ENCODE data around the gene MYDGF. TPM values are rescaled to one million over a fixed set of nuclear protein-coding genes. Genes with fewer than 3 reads are reported as not detected.

Gene MYDGF
- total and polyA plus RNA-seq, 2 of the 13 experiments (the other 11 are each of a cell fraction or from before 2014, with no cell fraction given), result 116 to 198 TPM

GRCh38 chr19:4639531-4640246 lies 30.5 kb downstream of the MYDGF start (continued):
- TF ChIP-seq PAX8 (CRISPR knock-in tag; IDR thresholded peaks at IDR 0.05; ENCODE audit: borderline replicate concordance), result 0 out of 2 replicates have a peak, but pooled peaks have one; percentile 22
- TF ChIP-seq, protein P1, sequence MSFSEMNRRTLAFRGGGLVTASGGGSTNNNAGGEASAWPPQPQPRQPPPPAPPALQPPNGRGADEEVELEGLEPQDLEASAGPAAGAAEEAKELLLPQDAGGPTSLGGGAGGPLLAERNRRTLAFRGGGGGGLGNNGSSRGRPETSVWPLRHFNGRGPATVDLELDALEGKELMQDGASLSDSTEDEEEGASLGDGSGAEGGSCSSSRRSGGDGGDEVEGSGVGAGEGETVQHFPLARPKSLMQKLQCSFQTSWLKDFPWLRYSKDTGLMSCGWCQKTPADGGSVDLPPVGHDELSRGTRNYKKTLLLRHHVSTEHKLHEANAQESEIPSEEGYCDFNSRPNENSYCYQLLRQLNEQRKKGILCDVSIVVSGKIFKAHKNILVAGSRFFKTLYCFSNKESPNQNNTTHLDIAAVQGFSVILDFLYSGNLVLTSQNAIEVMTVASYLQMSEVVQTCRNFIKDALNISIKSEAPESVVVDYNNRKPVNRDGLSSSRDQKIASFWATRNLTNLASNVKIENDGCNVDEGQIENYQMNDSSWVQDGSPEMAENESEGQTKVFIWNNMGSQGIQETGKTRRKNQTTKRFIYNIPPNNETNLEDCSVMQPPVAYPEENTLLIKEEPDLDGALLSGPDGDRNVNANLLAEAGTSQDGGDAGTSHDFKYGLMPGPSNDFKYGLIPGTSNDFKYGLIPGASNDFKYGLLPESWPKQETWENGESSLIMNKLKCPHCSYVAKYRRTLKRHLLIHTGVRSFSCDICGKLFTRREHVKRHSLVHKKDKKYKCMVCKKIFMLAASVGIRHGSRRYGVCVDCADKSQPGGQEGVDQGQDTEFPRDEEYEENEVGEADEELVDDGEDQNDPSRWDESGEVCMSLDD (CRISPR knock-in tag; IDR thresholded peaks at IDR 0.05; ENCODE audit: borderline replicate concordance), result peak; percentile 65; the same call in 1 of the 2 replicates
- 0 out of 2 replicates have a peak, but pooled peaks have one; percentile 80 for TF ChIP-seq KLF13 (CRISPR knock-in tag; IDR thresholded peaks at IDR 0.05)
- TF ChIP-seq, protein P2, sequence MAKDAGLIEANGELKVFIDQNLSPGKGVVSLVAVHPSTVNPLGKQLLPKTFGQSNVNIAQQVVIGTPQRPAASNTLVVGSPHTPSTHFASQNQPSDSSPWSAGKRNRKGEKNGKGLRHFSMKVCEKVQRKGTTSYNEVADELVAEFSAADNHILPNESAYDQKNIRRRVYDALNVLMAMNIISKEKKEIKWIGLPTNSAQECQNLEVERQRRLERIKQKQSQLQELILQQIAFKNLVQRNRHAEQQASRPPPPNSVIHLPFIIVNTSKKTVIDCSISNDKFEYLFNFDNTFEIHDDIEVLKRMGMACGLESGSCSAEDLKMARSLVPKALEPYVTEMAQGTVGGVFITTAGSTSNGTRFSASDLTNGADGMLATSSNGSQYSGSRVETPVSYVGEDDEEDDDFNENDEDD (CRISPR knock-in tag; IDR thresholded peaks at IDR 0.05; ENCODE audit: borderline replicate concordance), result 0 out of 2 replicates have a peak, but pooled peaks have one; percentile 29
- TF ChIP-seq NKX3-1 (CRISPR knock-in tag; IDR thresholded peaks at IDR 0.05), result no peak
- TF ChIP-seq THAP7 (CRISPR knock-in tag; IDR thresholded peaks at IDR 0.05), result 0 out of 2 replicates have a peak, but pooled peaks have one; percentile 6
- no peak for TF ChIP-seq NPAS2 (CRISPR knock-in tag; IDR thresholded peaks at IDR 0.05; ENCODE audit: borderline replicate concordance)
- TF ChIP-seq GZF1 (CRISPR knock-in tag; IDR thresholded peaks at IDR 0.05), result 0 out of 2 replicates have a peak, but pooled peaks have one; percentile 13
- peak; percentile 68; the same call in 1 of the 2 replicates for TF ChIP-seq IRX3 (CRISPR knock-in tag; IDR thresholded peaks at IDR 0.05; ENCODE audit: borderline replicate concordance, low read depth)
- TF ChIP-seq SIN3A (IDR thresholded peaks at IDR 0.05; ENCODE audit: borderline replicate concordance, low read depth, low read length), result no peak
- TF ChIP-seq MTA1 (CRISPR knock-in tag; IDR thresholded peaks at IDR 0.05; ENCODE audit: borderline replicate concordance), result peak; percentile 79; the same call in 1 of the 2 replicates
- TF ChIP-seq, protein P3, sequence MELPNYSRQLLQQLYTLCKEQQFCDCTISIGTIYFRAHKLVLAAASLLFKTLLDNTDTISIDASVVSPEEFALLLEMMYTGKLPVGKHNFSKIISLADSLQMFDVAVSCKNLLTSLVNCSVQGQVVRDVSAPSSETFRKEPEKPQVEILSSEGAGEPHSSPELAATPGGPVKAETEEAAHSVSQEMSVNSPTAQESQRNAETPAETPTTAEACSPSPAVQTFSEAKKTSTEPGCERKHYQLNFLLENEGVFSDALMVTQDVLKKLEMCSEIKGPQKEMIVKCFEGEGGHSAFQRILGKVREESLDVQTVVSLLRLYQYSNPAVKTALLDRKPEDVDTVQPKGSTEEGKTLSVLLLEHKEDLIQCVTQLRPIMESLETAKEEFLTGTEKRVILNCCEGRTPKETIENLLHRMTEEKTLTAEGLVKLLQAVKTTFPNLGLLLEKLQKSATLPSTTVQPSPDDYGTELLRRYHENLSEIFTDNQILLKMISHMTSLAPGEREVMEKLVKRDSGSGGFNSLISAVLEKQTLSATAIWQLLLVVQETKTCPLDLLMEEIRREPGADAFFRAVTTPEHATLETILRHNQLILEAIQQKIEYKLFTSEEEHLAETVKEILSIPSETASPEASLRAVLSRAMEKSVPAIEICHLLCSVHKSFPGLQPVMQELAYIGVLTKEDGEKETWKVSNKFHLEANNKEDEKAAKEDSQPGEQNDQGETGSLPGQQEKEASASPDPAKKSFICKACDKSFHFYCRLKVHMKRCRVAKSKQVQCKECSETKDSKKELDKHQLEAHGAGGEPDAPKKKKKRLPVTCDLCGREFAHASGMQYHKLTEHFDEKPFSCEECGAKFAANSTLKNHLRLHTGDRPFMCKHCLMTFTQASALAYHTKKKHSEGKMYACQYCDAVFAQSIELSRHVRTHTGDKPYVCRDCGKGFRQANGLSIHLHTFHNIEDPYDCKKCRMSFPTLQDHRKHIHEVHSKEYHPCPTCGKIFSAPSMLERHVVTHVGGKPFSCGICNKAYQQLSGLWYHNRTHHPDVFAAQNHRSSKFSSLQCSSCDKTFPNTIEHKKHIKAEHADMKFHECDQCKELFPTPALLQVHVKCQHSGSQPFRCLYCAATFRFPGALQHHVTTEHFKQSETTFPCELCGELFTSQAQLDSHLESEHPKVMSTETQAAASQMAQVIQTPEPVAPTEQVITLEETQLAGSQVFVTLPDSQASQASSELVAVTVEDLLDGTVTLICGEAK (IDR thresholded peaks at IDR 0.05), result no peak
- TF ChIP-seq, protein P3 (CRISPR knock-in tag; IDR thresholded peaks at IDR 0.05), result 0 out of 2 replicates have a peak, but pooled peaks have one; percentile 59
- TF ChIP-seq POLR2A (IDR thresholded peaks at IDR 0.05; ENCODE audit: insufficient read depth in 1 of 2, low read depth in 2 of 2, low read length in 2 of 2), result peak; percentile 15 to 49; a peak in 2 of 4 replicates
- TF ChIP-seq ZNF589 (CRISPR knock-in tag; conservative IDR thresholded peaks at IDR 0.05), result no peak

Data from HepG2 (cell line).